H54 (cell line): ENCODE data around the gene WWOX.

Source experiments
- DNase-seq: peaks from one replicate; pipeline ENCODE4 v3.0.0; 2011; ENCODE audit warnings: low spot score, mixed read lengths; ENCODE audit not compliant: insufficient read length
- FAIRE-seq: peaks from 3 replicates; lab custom pipeline; 2011; peaks lifted over from hg19 to GRCh38; lab: Jason Lieb, UNC
- POLR2A ChIP-seq: IDR thresholded peaks from 2 replicates; pipeline ENCODE4 v1.6.1; 2011; ENCODE audit warnings: low read depth, mild to moderate bottlenecking, low read length

WWOX gene

DNA sequence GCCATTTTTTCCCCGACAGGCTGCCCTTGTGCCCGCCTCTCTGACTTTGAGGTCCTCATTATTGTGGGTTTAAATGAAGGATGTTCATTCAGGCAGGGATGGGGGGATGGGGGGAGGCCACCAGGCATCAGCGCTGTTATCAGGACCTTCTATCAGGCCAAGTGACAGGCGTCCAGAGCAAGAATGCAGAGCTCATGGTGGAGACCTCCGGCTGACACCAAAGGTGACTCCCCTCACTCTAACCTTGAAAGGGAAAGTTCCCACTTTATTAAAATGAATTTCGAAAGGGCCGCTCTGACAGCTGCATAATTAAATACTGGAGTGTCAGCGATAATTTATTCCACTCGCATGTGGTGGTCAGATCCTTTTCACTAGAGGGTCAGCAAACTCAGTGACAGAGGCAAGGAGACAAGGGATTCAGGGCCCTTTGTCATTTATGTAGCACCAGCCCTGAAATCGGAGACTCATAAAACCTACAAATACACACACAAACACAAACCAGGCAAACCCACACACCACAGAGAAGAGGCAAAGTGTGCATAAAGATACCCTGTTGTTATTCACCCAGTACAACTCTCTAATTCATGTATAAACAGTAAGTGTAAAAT, 1065.0 kb downstream of the WWOX start:
- DNase-seq (no peak), FAIRE-seq (no peak)
- TF ChIP-seq POLR2A = no peak

GRCh38 chr16:79165079-79165478, 1065.6 kb downstream of the WWOX start:
- no peak for FAIRE-seq
- TF ChIP-seq POLR2A = no peak
- DNase-seq = no peak

- FAIRE-seq = no peak
- no peak for TF ChIP-seq POLR2A
- no peak for DNase-seq
Observed at GRCh38 chr16:79165506-79165905, 1066.1 kb downstream of the WWOX start.

GRCh38 chr16:79167893-79168292, 1068.4 kb downstream of the WWOX start:
- TF ChIP-seq POLR2A = no peak
- DNase-seq (no peak), FAIRE-seq (no peak)

GRCh38 chr16:79168321-79168720, 1068.9 kb downstream of the WWOX start:
- FAIRE-seq (no peak), DNase-seq (no peak)
- TF ChIP-seq POLR2A = no peak

- FAIRE-seq (no peak), DNase-seq (no peak)
- TF ChIP-seq POLR2A = no peak
Observed at GRCh38 chr16:79169239-79169638, 1069.8 kb downstream of the WWOX start.

DNA sequence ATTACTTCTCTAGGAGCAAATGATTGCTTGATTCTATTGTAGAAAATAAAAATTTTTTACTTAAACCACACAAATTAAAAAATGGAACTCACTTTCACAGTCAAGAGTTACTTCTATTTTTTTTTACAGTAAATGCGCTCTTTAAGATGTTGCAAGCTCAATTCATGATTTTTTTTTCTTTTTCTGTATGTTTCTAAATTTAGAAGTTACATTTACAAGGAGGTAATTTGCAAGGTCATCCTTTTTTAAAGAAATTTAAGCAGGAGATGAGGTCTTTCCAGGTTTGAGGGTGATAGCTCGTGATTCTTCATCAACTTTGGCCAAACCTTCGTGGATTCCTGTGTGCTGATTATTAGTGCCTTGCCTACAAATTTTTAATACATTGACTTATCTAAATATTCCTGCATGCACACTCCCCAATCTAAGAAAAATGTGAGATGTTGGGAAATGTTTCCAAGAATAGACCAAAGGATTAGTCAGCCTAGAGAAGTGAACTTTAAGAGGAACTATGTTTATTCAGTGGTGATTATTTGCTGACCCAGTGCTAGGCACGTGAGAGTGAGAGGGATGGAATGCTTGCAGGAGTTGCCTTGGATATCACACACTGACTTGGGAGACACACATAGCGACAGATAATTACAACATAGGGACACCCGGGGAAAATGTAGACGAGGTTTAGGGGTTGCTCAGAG, 1071.2 kb downstream of the WWOX start:
- no peak for TF ChIP-seq POLR2A
- DNase-seq (no peak), FAIRE-seq (no peak)

DNA sequence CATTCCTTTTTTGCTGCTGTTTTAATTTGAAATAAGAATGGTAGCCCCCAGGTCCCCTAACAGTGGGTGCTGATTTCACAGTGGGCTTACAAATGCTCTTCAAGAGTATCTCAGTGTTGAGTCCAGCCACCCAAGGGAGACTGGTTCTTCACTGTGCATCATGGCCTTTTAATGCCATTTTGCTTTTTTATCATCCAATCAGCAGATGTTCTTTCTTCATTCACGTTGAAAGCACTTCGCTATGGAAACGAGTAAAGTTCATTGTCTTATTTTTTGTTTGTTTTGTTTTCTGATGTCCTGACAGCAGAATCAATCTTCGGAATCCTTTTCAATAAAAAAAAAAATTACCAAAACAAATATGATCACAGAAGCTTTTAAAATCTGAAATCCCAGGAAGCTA, 1072.0 kb downstream of the WWOX start:
- no peak for TF ChIP-seq POLR2A
- FAIRE-seq (no peak), DNase-seq (no peak)

DNA sequence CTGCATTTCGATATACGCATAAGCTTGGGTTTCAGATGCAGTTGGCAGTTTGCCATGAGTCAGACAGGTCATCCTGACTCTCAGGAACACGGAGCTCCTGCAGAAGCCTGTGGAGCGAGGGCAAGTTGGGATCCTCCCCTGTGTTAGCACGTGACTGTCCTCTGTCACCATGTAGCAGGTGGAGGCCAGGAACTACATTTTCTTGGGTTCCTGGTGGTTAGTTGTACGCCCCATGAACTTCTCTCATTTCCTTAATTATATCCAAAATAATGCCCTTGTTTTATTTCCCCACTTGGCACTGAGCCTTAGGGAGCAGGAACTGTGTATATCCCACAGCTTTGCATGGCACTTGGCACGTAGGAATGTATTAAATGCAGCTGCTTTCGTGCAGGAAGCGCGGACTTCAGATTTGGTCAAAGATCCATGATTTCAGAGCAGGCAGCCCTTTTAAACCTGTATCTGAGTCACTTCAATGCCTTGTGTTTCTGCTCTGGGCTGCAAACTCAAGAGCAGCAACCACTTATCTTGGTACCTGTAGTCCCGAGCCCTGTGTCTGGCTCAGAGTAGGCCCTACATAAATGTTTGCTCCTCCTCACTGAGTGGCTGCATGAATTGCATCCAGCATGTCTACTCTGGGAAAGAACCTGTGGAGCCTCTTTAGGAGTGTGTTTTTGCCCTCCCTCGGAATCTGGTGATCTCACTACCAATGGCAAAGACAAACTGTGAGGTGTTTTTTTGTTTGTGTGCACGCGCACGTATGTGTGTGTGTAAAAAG, 1072.7 kb downstream of the WWOX start:
- no peak for TF ChIP-seq POLR2A
- no peak for DNase-seq
- FAIRE-seq = no peak

DNA sequence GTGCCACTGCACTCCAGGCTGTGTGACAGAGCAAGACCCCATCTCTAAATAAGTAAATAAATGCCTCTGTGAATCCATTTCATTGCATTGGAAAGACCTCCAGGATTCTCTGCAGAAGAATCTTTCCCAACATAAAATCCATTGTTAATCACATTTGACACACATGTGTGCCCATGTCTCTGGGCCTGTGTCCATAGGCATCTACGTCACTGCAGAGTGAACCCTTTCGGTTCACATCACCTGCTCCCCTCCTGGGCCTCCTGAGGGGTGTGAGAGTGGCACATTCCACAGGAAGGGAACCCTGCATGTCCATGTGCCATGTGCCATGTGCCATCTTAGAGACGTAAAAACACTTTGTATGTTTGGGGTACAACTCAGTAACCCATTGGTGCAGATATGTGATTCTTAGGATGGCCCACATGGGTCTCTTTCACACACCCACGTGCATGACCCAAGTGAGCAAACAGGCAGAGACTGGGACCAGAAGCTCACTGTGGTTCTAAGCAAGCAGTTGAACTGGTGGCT, 1073.6 kb downstream of the WWOX start:
- FAIRE-seq = no peak
- no peak for DNase-seq
- no peak for TF ChIP-seq POLR2A

- TF ChIP-seq POLR2A = no peak
- FAIRE-seq (no peak), DNase-seq (no peak)
Observed at GRCh38 chr16:79173919-79174318, 1074.5 kb downstream of the WWOX start.

DNA sequence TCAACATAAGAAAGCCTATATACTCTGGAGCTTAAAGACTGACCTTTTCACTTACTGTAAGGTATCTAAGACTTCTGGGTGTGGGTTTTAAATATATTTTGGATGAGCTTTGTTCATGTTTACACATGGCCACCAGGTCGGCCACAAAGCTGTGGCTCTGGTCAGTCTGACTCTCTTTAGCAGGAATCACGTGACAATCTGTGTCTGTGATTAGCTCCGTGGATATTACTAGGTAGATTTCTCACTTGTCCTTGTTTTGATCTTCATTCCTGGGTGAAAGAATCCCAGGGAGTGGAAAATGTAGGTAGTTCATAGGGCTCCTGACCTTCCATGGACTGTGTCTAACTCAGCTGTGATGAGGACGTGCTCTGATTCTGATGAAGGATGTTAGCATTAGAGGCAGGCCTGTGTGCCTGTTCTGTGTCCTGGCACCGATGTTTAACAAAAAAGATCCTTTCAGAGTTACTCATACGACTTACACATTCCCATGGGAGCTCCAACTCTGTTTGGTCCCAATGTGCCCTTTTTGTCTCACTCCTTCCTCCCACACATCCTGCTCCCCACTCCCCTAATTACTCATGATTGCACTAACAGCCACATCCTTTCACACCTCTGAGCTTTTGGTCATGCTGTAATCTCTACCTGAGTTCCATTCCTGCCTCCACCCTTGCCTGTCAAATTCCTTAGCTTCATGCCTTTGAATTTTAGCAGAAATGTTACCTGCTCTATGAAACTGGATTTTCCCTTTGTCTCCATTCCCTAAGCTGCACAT, 1076.0 kb downstream of the WWOX start:
- DNase-seq = no peak
- no peak for FAIRE-seq
- no peak for TF ChIP-seq POLR2A

- DNase-seq = no peak
- TF ChIP-seq POLR2A = no peak
- FAIRE-seq = no peak
Observed at GRCh38 chr16:79177018-79177417, 1077.6 kb downstream of the WWOX start.
